SJSA1 (cell line): ENCODE measurements around the gene CMTR1. TPM values are rescaled to one million over a fixed set of nuclear protein-coding genes. Genes with fewer than 3 reads are reported as not detected.

ENCODE experiments used
- DNase-seq, 2 experiments: peaks; one replicate each; pipeline ENCODE4 v3.0.0-alpha.2; 2015 to 2020; ENCODE audit warnings: low spot score in 2 of 2, low read depth in 1 of 2
- H3K27ac ChIP-seq: fragments of 250-450 bp; sonication (Bioruptor Pico); 2 replicates; pipeline ENCODE4 v1.5.1; 2020; ENCODE audit warnings: mild to moderate bottlenecking, moderate library complexity
- H3K27me3 ChIP-seq: fragments of 250-450 bp; sonication (Bioruptor Pico); replicated peaks from 2 replicates; pipeline ENCODE4 v1.5.1; 2020; ENCODE audit warnings: mild to moderate bottlenecking, moderate library complexity
- H3K36me3 ChIP-seq: fragments of 250-450 bp; sonication (Bioruptor Pico); 2 replicates; pipeline ENCODE4 v1.5.1; 2020; ENCODE audit warnings: mild to moderate bottlenecking
- H3K4me1 ChIP-seq: fragments of 250-450 bp; sonication (Bioruptor Pico); replicated peaks from 2 replicates; pipeline ENCODE4 v1.6.1; 2021; ENCODE audit warnings: mild to moderate bottlenecking
- H3K4me3 ChIP-seq: fragments of 250-450 bp; sonication (Bioruptor Pico); 2 replicates; pipeline ENCODE4 v1.5.1; 2020; ENCODE audit warnings: mild to moderate bottlenecking
- H3K9me3 ChIP-seq: fragments of 250-450 bp; sonication (Bioruptor Pico); replicated peaks from 2 replicates; pipeline ENCODE4 v1.5.1; 2020; ENCODE audit warnings: mild to moderate bottlenecking
- total RNA-seq: library from RNA; depleted of rRNA; stranded (reverse); fragments of >200 nt; shearing (Covaris generic); gene quantifications from 2 replicates; pipeline ENCODE4 v1.2.3, GENCODE V29; 2014; rRNA removed

CMTR1 gene
- total RNA-seq, 1 experiment from 2014 or later = 39.1 TPM

DNA sequence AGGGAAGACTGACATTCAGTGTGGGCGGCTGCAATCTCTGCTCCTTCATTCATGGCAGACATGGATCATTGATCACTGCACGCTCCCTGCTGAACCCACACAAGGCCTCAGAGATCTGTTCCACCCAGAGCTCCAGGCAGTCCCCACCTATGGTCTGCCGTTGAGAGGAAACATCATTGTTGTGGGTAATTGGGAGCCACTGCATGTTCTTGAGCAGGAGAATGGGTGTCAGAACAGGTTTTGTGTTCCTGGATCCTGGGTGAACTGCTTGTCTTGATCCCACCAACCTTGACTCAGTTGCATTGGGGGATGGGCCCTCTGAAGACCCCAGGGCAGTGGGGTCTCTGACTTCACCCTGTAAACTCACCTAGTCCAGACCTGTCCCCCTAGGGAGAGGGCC, 89.8 kb downstream of the CMTR1 start:
- Histone ChIP-seq H3K4me1 (peaks cover 40% of the 10 kb centered on the region), H3K36me3 (no peaks in the 10 kb centered on the region), H3K4me3 (no peak overlapping the region), H3K27ac (no peak overlapping the region), H3K9me3 (no peaks in the 10 kb centered on the region), H3K27me3 (peaks cover 2% of the 10 kb centered on the region; the same call in 1 of the 2 replicates)
- DNase-seq = no peak

DNA sequence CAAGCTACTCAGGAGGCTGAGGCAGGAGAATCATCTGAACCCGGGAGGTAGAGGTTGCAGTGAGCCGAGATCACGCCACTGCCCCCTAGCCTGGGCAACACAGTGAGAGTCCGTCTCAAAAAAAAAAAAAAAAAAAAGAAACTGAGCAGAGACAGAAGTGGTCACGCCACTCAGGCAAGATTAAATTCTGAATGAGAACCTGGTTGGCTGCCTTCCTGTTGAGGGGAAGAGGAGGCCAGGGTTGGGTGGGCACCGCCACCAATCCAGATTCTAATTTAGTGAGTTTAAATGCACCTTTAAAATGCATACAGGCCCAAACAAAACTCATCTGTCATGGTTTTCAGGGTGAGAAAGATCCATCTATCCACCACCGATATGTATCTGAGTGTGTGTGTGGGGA, 90.4 kb downstream of the CMTR1 start:
- Histone ChIP-seq H3K36me3 (no peaks in the 10 kb centered on the region), H3K9me3 (no peaks in the 10 kb centered on the region), H3K4me1 (peaks cover 45% of the 10 kb centered on the region), H3K27ac (no peak overlapping the region), H3K4me3 (no peak overlapping the region), H3K27me3 (peaks cover 2% of the 10 kb centered on the region; the same call in 1 of the 2 replicates)
- no peak for DNase-seq

DNA sequence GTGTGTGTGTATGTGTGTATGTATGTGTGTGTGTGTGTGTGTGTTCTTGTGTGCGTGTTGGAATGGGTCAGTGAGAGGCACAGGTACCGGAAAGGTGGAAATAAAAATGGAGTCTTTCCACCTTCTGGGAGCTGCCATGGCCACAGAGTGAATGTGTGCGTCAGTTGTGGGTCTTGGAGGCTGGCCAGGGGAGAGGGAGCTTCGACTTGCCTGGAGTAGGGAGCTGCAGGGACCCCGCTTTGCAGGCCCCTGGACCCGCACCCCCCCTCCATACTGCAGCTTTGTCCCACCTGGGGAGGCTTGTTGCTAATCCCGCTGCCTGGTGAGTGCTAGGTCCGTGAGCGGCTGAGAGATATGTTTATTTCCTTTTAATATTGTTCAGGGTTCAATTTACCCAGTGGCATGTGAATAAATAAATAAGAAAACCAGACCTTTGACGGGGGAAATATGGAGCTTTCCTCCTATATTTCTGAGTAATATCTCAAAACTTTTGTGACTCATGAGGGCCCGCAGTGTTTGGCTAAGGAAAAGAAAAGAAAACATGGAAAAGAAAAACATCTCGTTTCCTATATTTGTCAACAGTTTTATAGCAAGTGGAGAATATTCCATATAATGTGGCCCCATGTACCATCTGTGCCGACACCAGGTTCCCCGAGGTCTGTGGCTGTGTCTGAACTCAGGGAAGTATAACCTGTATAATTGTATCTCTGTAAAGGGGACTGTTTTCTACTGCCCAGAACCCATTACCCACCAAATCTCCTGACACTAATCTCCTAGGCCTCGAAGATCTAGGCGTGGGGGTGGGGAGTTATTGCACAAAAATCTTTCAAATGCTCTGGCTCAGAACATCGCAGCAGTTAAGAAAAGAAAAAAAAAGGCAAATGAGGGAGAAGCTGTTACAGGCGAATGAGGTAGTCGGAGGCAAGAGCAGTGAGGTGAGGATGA, 91.3 kb downstream of the CMTR1 start:
- DNase-seq = peak; percentile 78 to 84
- peaks cover 46% of the 10 kb centered on the region for H3K4me1 ChIP-seq
- H3K4me3 ChIP-seq = no peak overlapping the region
- peaks cover 2% of the 10 kb centered on the region; the same call in 1 of the 2 replicates for H3K27me3 ChIP-seq
- H3K36me3 ChIP-seq = no peaks in the 10 kb centered on the region
- H3K9me3 ChIP-seq = no peaks in the 10 kb centered on the region
- H3K27ac ChIP-seq = no peak overlapping the region

DNA sequence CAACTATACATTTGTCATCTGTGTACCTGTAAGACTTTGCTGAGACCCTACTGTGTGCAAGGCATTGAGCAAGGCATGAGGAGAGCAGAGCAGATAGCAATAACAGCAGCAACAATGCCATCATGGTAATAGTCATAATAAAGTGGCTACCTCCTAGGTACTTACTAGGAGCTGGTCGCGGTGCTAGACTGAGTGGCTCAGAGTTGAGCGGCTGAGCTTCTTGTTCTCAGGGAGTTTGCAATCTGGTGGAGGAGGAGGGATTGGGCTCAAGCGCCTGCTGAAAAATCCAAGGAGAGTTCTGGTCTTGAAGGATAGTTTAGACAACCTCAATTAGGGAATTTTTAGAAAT, 91.9 kb downstream of the CMTR1 start:
- no peak overlapping the region for H3K27ac ChIP-seq
- no peaks in the 10 kb centered on the region for H3K36me3 ChIP-seq
- no peak for DNase-seq
- H3K9me3 ChIP-seq = no peaks in the 10 kb centered on the region
- peaks cover 49% of the 10 kb centered on the region for H3K4me1 ChIP-seq
- H3K4me3 ChIP-seq = no peak overlapping the region
- peaks cover 2% of the 10 kb centered on the region; the same call in 1 of the 2 replicates for H3K27me3 ChIP-seq

DNA sequence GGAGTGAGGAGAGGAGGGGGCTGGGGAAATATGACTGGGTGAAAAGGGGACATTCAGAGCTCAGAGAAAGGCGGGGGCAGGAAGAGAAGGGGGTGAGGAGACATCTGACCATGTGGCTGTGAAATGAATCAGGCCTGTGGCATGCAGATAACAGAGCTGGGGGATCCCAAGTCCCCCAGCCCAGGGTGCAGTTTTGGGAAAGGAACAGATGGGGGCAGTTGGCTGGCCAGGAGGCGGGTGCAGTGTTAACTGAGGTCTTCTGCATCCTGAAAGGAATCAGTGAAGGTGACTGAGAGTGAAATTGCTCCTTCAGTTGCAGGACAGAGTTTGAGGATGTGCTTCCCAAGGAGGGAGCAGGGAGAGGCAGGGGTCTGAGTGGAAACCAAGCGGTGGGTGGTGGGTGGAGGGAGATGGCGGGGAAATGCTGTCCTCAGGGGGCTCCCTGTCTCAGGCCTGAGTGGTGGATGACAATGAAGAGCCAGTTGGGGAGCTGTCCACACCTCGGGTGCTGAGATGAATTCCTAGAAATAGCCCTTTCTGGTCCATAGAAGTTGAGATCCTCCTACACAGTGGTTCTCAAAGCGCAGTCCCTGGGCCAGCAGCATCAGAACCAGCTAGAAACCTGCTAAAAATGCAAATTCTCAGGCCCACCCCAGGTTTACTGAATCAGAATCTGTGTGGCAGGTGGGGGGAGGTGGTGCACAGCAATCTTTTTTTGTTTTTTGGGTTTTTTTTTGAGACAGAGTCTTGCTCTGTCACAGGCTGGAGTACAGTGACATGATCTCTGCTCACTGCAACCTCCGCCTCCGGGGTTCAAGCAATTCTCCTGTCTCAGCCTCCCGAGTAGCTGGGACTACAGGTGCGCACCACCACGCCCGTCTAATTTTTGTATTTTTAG, 92.7 kb downstream of the CMTR1 start:
- H3K27ac ChIP-seq = no peak overlapping the region
- no peak for DNase-seq
- peaks cover 2% of the 10 kb centered on the region; the same call in 1 of the 2 replicates for H3K27me3 ChIP-seq

DNA sequence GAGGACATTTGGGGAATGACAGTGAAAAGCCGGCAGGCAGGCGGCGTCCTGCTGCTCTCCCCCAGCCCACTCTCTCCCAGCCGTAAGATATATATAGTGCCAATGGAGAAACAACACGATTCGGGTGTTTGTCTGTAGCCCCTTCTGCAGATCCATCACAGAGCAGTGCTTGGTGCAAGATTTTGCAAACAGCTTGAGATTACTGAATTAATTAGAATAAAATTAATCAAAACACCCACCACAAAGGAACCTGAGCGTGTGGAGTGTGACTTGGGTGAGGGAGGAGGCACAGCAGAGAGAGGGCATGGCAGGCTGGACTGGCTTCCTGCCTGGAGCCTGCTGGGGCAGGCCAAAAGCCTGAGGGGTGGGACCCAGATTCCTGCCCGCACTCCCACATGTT, 95.5 kb downstream of the CMTR1 start:
- Histone ChIP-seq H3K4me1 (peaks cover 67% of the 10 kb centered on the region), H3K36me3 (no peaks in the 10 kb centered on the region), H3K27me3 (no peaks in the 10 kb centered on the region), H3K4me3 (no peak overlapping the region), H3K9me3 (no peaks in the 10 kb centered on the region), H3K27ac (no peak overlapping the region)
- DNase-seq = no peak

More for the DNA sequence above, 92.7 kb downstream of the CMTR1 start:
- Histone ChIP-seq H3K4me3 (no peak overlapping the region), H3K4me1 (peaks cover 56% of the 10 kb centered on the region), H3K9me3 (no peaks in the 10 kb centered on the region), H3K36me3 (no peaks in the 10 kb centered on the region)

DNA sequence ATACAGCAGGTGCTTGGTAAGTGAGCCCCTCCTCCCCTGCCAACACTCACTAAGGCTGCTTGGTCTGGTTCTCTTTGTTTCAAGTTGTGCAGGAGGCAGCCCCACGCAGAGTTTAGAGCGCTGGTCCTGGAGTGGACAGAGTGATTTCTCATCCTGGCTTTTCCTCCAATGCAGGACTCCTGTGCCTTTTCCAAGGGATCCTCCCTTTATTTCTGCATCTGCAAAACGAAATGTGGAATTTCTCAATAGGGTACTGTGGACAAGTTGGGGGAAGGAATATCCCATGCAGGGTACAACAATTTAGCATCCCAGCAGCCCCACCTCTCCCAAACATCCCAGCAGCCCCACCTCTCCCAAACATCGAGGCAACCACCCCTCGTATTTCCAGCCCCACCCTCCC, 97.3 kb downstream of the CMTR1 start:
- Histone ChIP-seq H3K27me3 (no peaks in the 10 kb centered on the region), H3K4me1 (peaks cover 50% of the 10 kb centered on the region), H3K36me3 (no peaks in the 10 kb centered on the region), H3K9me3 (no peaks in the 10 kb centered on the region), H3K4me3 (no peak overlapping the region), H3K27ac (no peak overlapping the region)
- DNase-seq = no peak

DNA sequence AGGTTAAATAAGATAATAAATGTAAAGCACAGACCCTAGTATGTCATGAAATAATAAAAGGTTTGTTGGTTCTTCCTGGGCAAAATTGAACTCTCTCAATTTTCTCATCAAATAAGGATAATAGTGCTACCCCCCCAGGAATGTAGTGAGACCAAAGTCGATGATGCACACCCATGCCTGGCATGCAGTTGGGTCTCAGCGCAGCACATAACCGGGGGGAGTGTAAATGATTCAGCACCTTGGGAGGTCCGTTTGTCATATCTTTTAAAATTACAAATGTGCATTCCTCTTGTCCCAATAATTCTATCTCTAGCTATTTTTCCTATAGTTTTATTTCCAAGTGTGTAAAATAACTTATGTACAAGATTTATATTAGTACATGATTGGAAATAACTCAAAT, 98.0 kb downstream of the CMTR1 start:
- DNase-seq = peak; percentile 82 to 86
- H3K36me3 ChIP-seq = no peaks in the 10 kb centered on the region
- H3K4me3 ChIP-seq = no peak overlapping the region
- H3K27me3 ChIP-seq = no peaks in the 10 kb centered on the region
- H3K4me1 ChIP-seq = peaks cover 50% of the 10 kb centered on the region
- peak overlapping the region; percentile 73 for H3K27ac ChIP-seq
- no peaks in the 10 kb centered on the region for H3K9me3 ChIP-seq

Other genes starting within 250 kb of the CMTR1 start
- 4.4 and 6.6 TPM in 2 replicates for gene TBC1D22B, start 175.4 kb upstream of the CMTR1 start, total RNA-seq
- gene TMEM217, start 175.1 kb upstream of the CMTR1 start, total RNA-seq = 0.31 and 0.74 TPM in 2 replicates
- 33.6 and 34.4 TPM in 2 replicates for gene RNF8, start 79.2 kb upstream of the CMTR1 start, total RNA-seq
- 107 and 146 TPM in 2 replicates for gene CCDC167, start 66.7 kb downstream of the CMTR1 start, total RNA-seq